GM12875 (cell line): Measurements from ENCODE around the gene CD248.

ENCODE experiments used
- H3K4me3 ChIP-seq: one replicate; pipeline ENCODE4 v1.5.1; 2011; ENCODE audit warnings: low read depth, low read length, control low read depth
- CTCF ChIP-seq: IDR thresholded peaks from 2 replicates; pipeline ENCODE4 v1.5.1; 2011; ENCODE audit warnings: low read depth, mild to moderate bottlenecking, control low read depth, inconsistent platforms, low read length, moderate library complexity, borderline replicate concordance; ENCODE audit not compliant: insufficient read depth

The CD248 gene

GRCh38 chr11:66267379-66268243 is 49.2 kb downstream of the CD248 start:
- TF ChIP-seq CTCF = no peak
- peak overlapping the region; percentile 58 for H3K4me3 ChIP-seq

- peak overlapping the region; percentile 58 for H3K4me3 ChIP-seq
- no peak for TF ChIP-seq CTCF
Measured at GRCh38 chr11:66267039-66267378, 49.8 kb downstream of the CD248 start.

- H3K4me3 ChIP-seq = no peak overlapping the region
- TF ChIP-seq CTCF = no peak
Measured at GRCh38 chr11:66266378-66267038, 50.3 kb downstream of the CD248 start.

GRCh38 chr11:66265531-66266377 is 51.1 kb downstream of the CD248 start:
- H3K4me3 ChIP-seq = no peak overlapping the region
- TF ChIP-seq CTCF = no peak

- no peak overlapping the region for H3K4me3 ChIP-seq
- TF ChIP-seq CTCF = peak; percentile 43; the same call in 1 of the 2 replicates
Measured at GRCh38 chr11:66264914-66265313, 51.9 kb downstream of the CD248 start.
